Suprapubic skin (tissue), 3 donors: ENCODE results near the gene TBC1D17.

Experiments used
- CTCF ChIP-seq, 2 donors: fragments of 200-600 bp in 1 of 2; fragments of 450-650 bp in 1 of 2; sonication (generic) in 1 of 2; IDR thresholded peaks; one replicate each; pipeline ENCODE4 v1.5.1; 2016 to 2019; ENCODE audit warnings: antibody characterized with exemption in 2 of 2, mild to moderate bottlenecking in 1 of 2, moderate library complexity in 1 of 2
- EP300 ChIP-seq: sonication (generic); formaldehyde crosslinking; IDR thresholded peaks from one replicate; pipeline ENCODE4 v1.6.1; 2017; ENCODE audit warnings: antibody characterized with exemption
- POLR2A ChIP-seq, 2 donors: fragments of 450-650 bp; IDR thresholded peaks; one replicate each; pipeline ENCODE4 v1.6.1; 2017; ENCODE audit warnings: antibody characterized with exemption in 2 of 2, mild to moderate bottlenecking in 2 of 2, moderate library complexity in 2 of 2

GRCh38 chr19:49853852-49854377, 23.6 kb upstream of the TBC1D17 start:
- TF ChIP-seq CTCF (IDR thresholded peaks at IDR 0.05) (no peak), POLR2A (IDR thresholded peaks at IDR 0.05) (no peak), EP300 (no peak)
